GM23338 (cell line): ENCODE data around the gene FASTK. TPM values are rescaled to one million over a fixed set of nuclear protein-coding genes. Genes with fewer than 3 reads are reported as not detected.

Experiments used
- ATAC-seq: fragments of 200-7000 bp; cut with Tn5 transposase; 3 replicates; pipeline ENCODE4 v1.9.1; 2020
- DNase-seq: peaks from one replicate; pipeline ENCODE4 v3.0.0-alpha.2; 2015; ENCODE audit warnings: low spot score
- H2AFZ ChIP-seq: fragments of 200-600 bp; sonication (generic); 2 replicates; pipeline ENCODE4 v1.8.0; 2016; ENCODE audit warnings: antibody characterized with exemption, mild to moderate bottlenecking, moderate library complexity
- H3F3A ChIP-seq: fragments of 200-600 bp; sonication (generic); replicated peaks from 2 replicates; pipeline ENCODE4 v1.8.0; 2017; ENCODE audit warnings: antibody characterized with exemption, mixed run types, low read depth
- H3K27ac ChIP-seq: fragments of 200-600 bp; sonication (generic); 2 replicates; pipeline ENCODE4 v1.6.1; 2016; ENCODE audit warnings: low read depth
- H3K27me3 ChIP-seq: fragments of 200-600 bp; sonication (generic); 2 replicates; pipeline ENCODE4 v1.8.0; 2016; ENCODE audit warnings: mild to moderate bottlenecking, mixed run types, moderate library complexity; ENCODE audit not compliant: insufficient read depth
- H3K36me3 ChIP-seq: fragments of 200-600 bp; sonication (generic); 2 replicates; pipeline ENCODE4 v1.8.0; 2016; ENCODE audit warnings: mild to moderate bottlenecking; ENCODE audit not compliant: insufficient read depth
- H3K4me1 ChIP-seq: fragments of 200-600 bp; sonication (generic); 2 replicates; pipeline ENCODE4 v1.8.0; 2016; ENCODE audit warnings: mild to moderate bottlenecking, moderate library complexity; ENCODE audit not compliant: insufficient read depth
- H3K4me2 ChIP-seq: fragments of 200-600 bp; sonication (generic); 2 replicates; pipeline ENCODE4 v1.7.1; 2017; ENCODE audit warnings: mixed run types
- H3K4me3 ChIP-seq: fragments of 200-600 bp; sonication (generic); 2 replicates; pipeline ENCODE4 v1.6.1; 2016; ENCODE audit warnings: mixed run types
- H3K79me2 ChIP-seq: fragments of 200-600 bp; sonication (generic); replicated peaks from 2 replicates; pipeline ENCODE4 v1.8.0; 2017; ENCODE audit warnings: mild to moderate bottlenecking; ENCODE audit not compliant: insufficient read depth
- H3K9me2 ChIP-seq: fragments of 200-600 bp; sonication (generic); 2 replicates; pipeline ENCODE4 v1.8.0; 2017; ENCODE audit not compliant: insufficient read depth
- H4K20me1 ChIP-seq: fragments of 200-600 bp; sonication (generic); replicated peaks from 2 replicates; pipeline ENCODE4 v1.8.0; 2017; ENCODE audit warnings: mild to moderate bottlenecking; ENCODE audit not compliant: insufficient read depth
- H3K27ac Mint-ChIP-seq: 2 replicates; pipeline ENCODE4 v1.8.0; 2020; ENCODE audit warnings: inconsistent platforms, mild to moderate bottlenecking, moderate library complexity, mixed read lengths
- H3K27me3 Mint-ChIP-seq: 3 replicates; pipeline ENCODE4 v1.8.0; 2022; ENCODE audit warnings: low read depth, mild to moderate bottlenecking, moderate library complexity, mixed read lengths, inconsistent platforms; ENCODE audit not compliant: insufficient read depth, poor library complexity
- H3K36me3 Mint-ChIP-seq: 3 replicates; pipeline ENCODE4 v1.8.0; 2021; ENCODE audit warnings: low read depth, mild to moderate bottlenecking, inconsistent platforms, moderate library complexity, mixed read lengths
- H3K4me1 Mint-ChIP-seq: 3 replicates; pipeline ENCODE4 v1.8.0; 2020; ENCODE audit warnings: mild to moderate bottlenecking, inconsistent platforms, mixed read lengths
- H3K4me3 Mint-ChIP-seq: 3 replicates; pipeline ENCODE4 v1.8.0; 2021; ENCODE audit warnings: moderate library complexity, mild to moderate bottlenecking, inconsistent platforms, mixed read lengths
- H3K9me3 Mint-ChIP-seq: 3 replicates; pipeline ENCODE4 v1.8.0; 2020; ENCODE audit warnings: moderate library complexity, mild to moderate bottlenecking, inconsistent platforms, mixed read lengths
- CTCF ChIP-seq, 2 experiments: fragments of 200-600 bp in 1 of 2; sonication (generic) in 1 of 2; conservative IDR thresholded peaks; 2 replicates each; pipeline versions ENCODE4 v1.5.1 to v1.6.1; 2016 to 2017; ENCODE audit warnings: antibody characterized with exemption in 2 of 2, low read depth in 2 of 2, mild to moderate bottlenecking in 2 of 2, moderate library complexity in 1 of 2
- ETS1 ChIP-seq: IDR thresholded peaks from 2 replicates; pipeline ENCODE4 v1.6.1; 2016; ENCODE audit warnings: antibody characterized with exemption
- EZH2 ChIP-seq: fragments of 200-600 bp; sonication (generic); IDR thresholded peaks from one replicate; pipeline ENCODE4 v1.8.0; 2017; ENCODE audit warnings: antibody characterized with exemption, mild to moderate bottlenecking, low read depth; ENCODE audit not compliant: unreplicated experiment
- EZH2phosphoT487 ChIP-seq: fragments of 200-600 bp; sonication (generic); IDR thresholded peaks from one replicate; pipeline ENCODE4 v1.8.1; 2018; ENCODE audit warnings: antibody characterized with exemption; ENCODE audit not compliant: unreplicated experiment
- JUNB ChIP-seq: IDR thresholded peaks from one replicate; pipeline ENCODE4 v1.6.1; 2016; ENCODE audit warnings: antibody characterized with exemption; ENCODE audit not compliant: unreplicated experiment
- NANOG ChIP-seq: IDR thresholded peaks from 2 replicates; pipeline ENCODE4 v1.6.1; 2016; ENCODE audit warnings: antibody characterized with exemption, borderline replicate concordance
- POLR2AphosphoS5 ChIP-seq: IDR thresholded peaks from 2 replicates; pipeline ENCODE4 v1.6.1; 2016; ENCODE audit warnings: antibody characterized with exemption, low read depth
- STAT1 ChIP-seq: IDR thresholded peaks from one replicate; pipeline ENCODE4 v1.6.1; 2016; ENCODE audit warnings: antibody characterized with exemption; ENCODE audit not compliant: unreplicated experiment
- ZNF114 ChIP-seq: fragments of 250-450 bp; sonication (Bioruptor Pico); IDR thresholded peaks from 2 replicates; pipeline ENCODE4 v1.5.0; 2020; ENCODE audit warnings: mild to moderate bottlenecking, moderate library complexity
- ZNF331 ChIP-seq: fragments of 250-450 bp; sonication (Bioruptor Pico); IDR thresholded peaks from 2 replicates; pipeline ENCODE4 v1.5.0; 2020; ENCODE audit warnings: low read depth, mild to moderate bottlenecking, moderate library complexity
- ZNF462 ChIP-seq: fragments of 250-450 bp; sonication (Bioruptor Pico); IDR thresholded peaks from 2 replicates; pipeline ENCODE4 v1.5.0; 2020; ENCODE audit warnings: mild to moderate bottlenecking, moderate library complexity
- polyA plus RNA-seq: library from polyadenylated mRNA; unstranded; fragments of >200 nt; fragmentation: Nextera tagmentation; extraction: Ambion mirVana; gene quantifications from 2 replicates; pipeline ENCODE4 v1.2.1, GENCODE V29; 2016
- total RNA-seq: library from RNA; depleted of rRNA; stranded (reverse); fragments of >200 nt; shearing (Covaris generic); gene quantifications from 2 replicates; pipeline ENCODE4 v1.2.3, GENCODE V29; 2014

FASTK gene
- total and polyA plus RNA-seq, 2 experiments from 2014 or later, result 37.4 to 57.4 TPM

DNA sequence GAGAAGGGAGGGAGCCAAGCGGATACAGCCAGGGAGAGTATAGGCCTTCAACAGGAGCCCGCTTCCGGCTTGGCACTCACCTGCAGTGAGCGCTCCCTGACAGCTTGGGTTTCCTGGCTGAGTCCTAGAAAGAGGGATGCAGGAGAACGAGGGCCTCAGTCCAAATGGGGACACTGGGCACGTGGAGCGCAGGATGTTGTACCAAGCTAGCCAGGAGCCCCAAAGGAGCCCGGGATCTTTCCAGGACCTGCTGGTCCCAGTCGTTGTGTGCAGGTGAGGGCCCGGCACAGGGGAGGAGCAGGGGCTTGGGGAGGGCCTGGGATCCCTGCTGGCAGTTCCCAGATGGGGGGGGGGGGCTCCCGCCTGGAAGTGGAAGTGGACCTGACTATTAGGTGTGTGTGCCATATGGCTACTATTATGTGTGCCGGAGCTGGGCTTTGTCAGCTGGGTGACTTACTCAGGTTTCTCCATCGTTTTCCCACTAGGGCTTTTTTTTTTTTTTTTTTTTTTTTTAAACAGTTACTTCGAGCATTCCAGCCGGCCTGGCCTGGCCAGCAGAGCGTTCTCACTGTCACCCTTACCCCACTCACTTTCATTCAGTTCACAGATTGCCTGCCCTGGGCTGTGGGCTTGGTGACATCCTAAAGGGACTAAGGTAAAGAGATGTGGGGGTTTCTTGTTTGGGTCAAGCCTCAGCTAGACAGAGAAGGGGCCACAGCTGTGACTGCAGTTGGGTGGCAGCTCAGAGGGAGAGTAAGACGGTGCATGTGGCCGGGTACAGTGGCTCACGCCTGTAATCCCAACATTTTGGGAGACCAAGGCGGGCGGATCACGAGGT, 9.5 kb upstream of the FASTK start:
- H3K4me2 ChIP-seq, result peak overlapping the region; percentile 98

More for the DNA sequence above, 9.5 kb upstream of the FASTK start:
- peaks cover 78% of the 10 kb centered on the region for H3K79me2 ChIP-seq
- TF ChIP-seq POLR2AphosphoS5 (no peak), CTCF (conservative IDR thresholded peaks at IDR 0.05; ENCODE audit: low read depth in 2 of 2) (no peak), STAT1 (no peak), EZH2phosphoT487 (no peak), ETS1 (no peak), NANOG (no peak), ZNF462 (CRISPR knock-in tag) (no peak), ZNF114 (CRISPR knock-in tag) (no peak), ZNF331 (CRISPR knock-in tag) (no peak), JUNB (no peak), EZH2 (no peak)
- ATAC-seq, result no peak
- no peak for DNase-seq
- no peaks in the 10 kb centered on the region for H3K9me2 ChIP-seq
- H3K4me3 ChIP-seq, result 0 out of 2 replicates have a peak overlapping the region, but pooled peaks have one; percentile 88
- peaks cover 37% of the 10 kb centered on the region for H3K27me3 ChIP-seq
- no peak overlapping the region for H2AFZ ChIP-seq
- H3K27me3 Mint-ChIP-seq, result peaks cover 40% of the 10 kb centered on the region
- H3K4me1 ChIP-seq, result peaks cover 24% of the 10 kb centered on the region
- H3F3A ChIP-seq, result peaks cover 18% of the 10 kb centered on the region
- peak overlapping the region; percentile 76; the same call in 1 of the 3 replicates for H3K4me3 Mint-ChIP-seq
- H3K36me3 Mint-ChIP-seq, result peaks cover 15% of the 10 kb centered on the region
- peaks cover 44% of the 10 kb centered on the region for H3K4me1 Mint-ChIP-seq
- no peak overlapping the region for H3K27ac ChIP-seq
- no peaks in the 10 kb centered on the region for H3K36me3 ChIP-seq
- peaks cover 72% of the 10 kb centered on the region for H4K20me1 ChIP-seq
- H3K9me3 Mint-ChIP-seq, result no peaks in the 10 kb centered on the region
- H3K27ac Mint-ChIP-seq, result no peak overlapping the region
